SK-N-SH (cell line): ENCODE results near the gene MGLL.

Experiments
- POLR2AphosphoS5 ChIP-seq: IDR thresholded peaks from 2 replicates; pipeline ENCODE4 v1.6.1; 2012; ENCODE audit warnings: low read depth, low read length
- SMC3 ChIP-seq: IDR thresholded peaks from 2 replicates; pipeline ENCODE4 v1.6.1; 2012; ENCODE audit warnings: low read depth, low read length, improper control_type of control experiment
- TF ChIP-seq, protein P1 (sequence below): fragments of 200-600 bp; sonication (generic); IDR thresholded peaks from 2 replicates; pipeline ENCODE4 v1.6.1; 2017; ENCODE audit warnings: antibody characterized with exemption, mild to moderate bottlenecking, moderate library complexity

DNA sequence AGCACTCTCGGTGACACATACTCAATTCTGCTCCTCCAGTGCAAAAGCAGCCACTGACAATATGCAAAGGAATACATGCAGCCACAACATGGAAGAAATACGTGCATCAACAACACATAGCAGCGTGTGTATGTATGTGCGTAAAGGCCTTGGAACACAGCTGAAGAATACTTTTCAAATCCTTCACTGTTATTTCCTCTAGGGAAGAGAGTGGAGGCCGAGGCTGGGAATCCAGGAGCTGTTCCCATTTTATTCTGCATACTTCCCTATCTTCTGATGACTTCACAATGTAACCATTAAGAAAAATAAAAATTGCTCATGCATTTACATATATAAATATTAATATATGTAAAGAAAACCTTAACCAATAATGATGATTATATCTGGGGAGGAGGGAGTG lies 36.6 kb upstream of the MGLL start:
- TF ChIP-seq, protein P1, sequence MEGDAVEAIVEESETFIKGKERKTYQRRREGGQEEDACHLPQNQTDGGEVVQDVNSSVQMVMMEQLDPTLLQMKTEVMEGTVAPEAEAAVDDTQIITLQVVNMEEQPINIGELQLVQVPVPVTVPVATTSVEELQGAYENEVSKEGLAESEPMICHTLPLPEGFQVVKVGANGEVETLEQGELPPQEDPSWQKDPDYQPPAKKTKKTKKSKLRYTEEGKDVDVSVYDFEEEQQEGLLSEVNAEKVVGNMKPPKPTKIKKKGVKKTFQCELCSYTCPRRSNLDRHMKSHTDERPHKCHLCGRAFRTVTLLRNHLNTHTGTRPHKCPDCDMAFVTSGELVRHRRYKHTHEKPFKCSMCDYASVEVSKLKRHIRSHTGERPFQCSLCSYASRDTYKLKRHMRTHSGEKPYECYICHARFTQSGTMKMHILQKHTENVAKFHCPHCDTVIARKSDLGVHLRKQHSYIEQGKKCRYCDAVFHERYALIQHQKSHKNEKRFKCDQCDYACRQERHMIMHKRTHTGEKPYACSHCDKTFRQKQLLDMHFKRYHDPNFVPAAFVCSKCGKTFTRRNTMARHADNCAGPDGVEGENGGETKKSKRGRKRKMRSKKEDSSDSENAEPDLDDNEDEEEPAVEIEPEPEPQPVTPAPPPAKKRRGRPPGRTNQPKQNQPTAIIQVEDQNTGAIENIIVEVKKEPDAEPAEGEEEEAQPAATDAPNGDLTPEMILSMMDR, result no peak
- TF ChIP-seq POLR2AphosphoS5, result no peak
- TF ChIP-seq SMC3, result no peak
